Activated gamma-delta T cell treated with anti-CD3 and anti-CD28 coated beads, Interleukin-2, amount 50 U/mL, for 16 hours (primary cell): ENCODE results near the gene FGF11.

Experiments
- DNase-seq: peaks from one replicate; pipeline ENCODE4 v3.0.0-alpha.2; 2020; ENCODE audit warnings: low read depth

Gene FGF11

DNA sequence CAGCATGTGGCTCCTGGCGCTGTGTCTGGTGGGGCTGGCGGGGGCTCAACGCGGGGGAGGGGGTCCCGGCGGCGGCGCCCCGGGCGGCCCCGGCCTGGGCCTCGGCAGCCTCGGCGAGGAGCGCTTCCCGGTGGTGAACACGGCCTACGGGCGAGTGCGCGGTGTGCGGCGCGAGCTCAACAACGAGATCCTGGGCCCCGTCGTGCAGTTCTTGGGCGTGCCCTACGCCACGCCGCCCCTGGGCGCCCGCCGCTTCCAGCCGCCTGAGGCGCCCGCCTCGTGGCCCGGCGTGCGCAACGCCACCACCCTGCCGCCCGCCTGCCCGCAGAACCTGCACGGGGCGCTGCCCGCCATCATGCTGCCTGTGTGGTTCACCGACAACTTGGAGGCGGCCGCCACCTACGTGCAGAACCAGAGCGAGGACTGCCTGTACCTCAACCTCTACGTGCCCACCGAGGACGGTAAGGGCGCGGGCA, 31.0 kb upstream of the FGF11 start:
- no peak for DNase-seq

DNA sequence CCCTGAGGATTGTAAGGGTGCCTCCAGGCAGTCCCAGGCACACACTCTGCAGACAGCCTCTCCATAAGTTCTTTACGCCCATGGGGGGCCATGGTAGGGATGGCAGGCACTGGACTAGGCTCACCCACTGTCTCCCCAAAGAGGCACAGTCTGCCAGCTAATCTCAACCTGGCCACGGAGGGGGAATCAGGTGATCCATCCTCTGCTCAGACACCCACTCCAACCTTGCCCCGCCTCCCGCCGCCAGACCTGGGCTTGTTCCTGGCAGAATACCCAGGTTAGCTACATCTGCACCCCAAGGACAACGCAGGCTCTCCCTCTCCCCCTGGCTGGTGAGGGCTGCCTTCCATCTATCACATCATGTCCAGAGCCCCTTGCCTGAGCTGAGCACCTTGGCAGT, 30.4 kb upstream of the FGF11 start:
- DNase-seq = no peak

DNA sequence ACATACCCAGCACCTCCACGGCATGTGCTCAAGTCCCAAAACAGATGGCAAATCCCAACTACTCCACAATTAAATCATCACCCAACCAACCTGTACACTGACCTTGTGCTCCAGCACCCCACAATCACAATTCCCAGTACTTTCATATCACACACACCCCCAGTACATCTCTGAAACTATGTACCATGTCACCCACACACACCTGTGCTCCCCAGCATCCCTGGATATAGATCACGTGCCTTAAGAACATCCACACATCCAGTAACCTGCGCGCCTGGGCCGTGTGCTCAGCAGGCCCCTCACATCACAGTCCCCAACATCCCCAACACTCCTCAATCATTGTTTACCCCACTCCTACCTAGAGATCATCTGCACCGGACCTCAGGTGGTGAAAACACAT, 29.6 kb upstream of the FGF11 start:
- no peak for DNase-seq

DNA sequence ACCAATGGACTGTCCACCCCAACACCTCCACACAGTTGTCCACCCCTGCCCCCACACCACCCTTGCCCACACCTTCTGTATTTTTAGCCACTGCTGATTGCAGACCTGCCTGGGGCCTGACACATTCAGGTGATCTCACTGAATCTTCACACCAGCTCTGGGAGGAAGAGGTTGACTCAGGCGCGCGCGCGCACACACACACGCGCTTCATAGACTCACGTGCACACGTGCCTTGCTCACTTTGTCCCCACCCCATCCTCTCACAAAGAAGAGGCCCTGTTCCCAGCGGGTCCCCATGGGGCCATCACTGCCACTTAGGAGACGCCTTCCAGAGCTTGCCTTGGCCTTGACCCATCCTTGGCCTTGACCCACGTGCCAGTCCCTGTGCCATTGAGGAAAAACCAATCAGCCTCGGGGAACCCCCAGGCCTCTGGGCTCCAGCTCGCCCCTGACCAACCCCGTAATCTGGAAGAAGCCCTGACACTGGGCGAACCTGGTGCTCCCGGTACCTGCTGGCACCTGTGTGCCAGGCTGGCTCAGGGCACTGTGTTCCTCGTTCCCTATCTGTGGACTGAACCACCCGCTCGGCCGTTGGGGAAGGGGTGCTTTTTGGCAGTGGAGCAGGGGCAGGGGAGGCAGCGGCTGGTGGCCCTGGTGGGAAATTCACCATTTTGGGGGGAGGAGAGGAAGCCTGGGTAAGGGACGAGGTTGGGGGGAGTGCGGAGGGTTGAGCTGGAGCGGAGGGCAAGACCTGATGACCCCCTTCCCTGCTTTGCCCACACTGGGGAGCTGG, 28.5 kb upstream of the FGF11 start:
- no peak for DNase-seq

DNA sequence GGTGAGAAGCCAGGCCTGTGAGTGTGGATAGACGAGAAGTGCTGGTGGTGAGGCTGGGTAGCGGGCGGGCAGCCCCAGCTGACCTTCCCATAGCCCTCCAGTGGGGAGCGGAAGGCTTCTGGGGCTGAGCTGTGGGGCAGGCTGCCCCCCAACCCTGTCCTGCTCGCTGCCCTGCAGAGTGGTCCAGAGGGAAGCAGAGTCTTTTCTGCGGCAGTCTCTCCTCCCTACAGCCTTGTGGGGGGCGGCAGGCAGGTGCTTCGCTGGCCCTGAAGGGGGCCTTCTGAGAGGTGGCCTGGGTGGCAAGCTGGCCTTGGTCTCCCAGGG, 27.9 kb upstream of the FGF11 start:
- DNase-seq = no peak

DNA sequence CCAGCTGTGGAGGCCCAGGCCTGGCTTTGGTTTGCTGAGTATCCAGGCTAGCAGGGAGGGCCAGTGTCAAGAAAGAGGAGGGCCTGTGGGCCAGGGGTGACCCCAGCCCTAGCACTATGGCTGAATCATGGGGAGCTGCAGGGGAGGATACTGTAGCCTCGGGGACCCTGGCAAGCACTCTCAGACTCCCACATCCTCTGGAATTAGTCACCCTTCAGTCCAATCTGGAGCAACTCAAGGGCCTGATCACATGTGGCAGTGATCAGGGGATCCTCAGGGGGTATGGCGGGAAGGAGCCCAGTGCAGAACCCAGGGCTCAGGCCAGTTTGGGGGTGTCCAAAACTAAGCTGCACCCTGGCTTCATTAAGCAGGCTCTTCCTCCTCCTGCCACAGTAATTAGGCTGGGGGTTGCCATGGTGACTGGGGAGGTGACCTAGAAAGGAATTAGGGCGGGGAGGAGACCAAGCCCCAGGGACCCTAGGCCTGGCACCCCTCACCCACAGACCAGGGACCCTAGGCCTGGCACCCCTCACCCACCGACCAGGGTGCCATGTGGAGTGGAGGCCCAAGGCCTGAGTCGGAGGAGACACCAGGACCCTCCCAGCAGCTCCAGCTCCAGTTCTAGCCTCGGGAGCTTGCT, 25.8 kb upstream of the FGF11 start:
- no peak for DNase-seq

DNA sequence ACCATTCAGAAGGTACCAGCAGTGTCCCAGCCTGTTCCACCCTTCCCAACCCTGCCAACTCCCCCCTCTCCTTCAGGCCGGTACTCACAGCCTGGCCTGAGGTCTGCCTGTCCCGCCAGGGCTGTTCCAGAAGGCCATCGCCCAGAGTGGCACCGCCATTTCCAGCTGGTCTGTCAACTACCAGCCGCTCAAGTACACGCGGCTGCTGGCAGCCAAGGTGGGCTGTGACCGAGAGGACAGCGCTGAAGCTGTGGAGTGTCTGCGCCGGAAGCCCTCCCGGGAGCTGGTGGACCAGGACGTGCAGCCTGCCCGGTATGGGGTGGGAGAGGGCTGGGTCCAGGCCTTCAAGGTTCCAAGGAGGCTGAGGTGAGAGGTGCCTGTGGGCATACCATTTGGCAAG, 24.5 kb upstream of the FGF11 start:
- no peak for DNase-seq

DNA sequence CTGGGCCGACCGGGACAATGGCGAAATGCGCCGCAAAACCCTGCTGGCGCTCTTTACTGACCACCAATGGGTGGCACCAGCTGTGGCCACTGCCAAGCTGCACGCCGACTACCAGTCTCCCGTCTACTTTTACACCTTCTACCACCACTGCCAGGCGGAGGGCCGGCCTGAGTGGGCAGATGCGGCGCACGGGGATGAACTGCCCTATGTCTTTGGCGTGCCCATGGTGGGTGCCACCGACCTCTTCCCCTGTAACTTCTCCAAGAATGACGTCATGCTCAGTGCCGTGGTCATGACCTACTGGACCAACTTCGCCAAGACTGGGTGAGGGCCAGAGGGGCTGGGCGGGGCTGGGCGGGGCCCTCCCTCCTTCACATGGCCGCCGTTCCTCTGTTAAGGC, 23.5 kb upstream of the FGF11 start:
- no peak for DNase-seq

DNA sequence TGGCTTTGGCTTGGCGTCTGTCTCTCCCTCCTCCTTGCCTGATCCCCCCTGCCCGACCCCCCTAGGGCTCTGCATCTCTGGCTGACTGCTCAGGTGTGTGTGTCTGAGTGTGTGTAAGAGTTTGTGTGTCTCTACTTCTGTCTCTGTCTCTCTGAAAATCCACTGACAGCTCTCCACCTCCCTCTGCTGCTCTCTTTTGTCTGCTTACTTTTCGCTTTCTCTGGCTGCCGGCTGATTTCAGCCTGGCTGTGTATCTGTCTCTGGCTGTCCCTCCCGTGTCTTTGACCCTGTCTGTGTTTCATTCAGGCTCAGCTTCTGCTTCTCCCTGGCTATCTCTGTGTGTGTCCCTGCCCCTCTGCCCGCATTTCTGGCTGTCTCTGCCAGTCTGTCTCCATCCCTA, 23.0 kb upstream of the FGF11 start:
- DNase-seq = no peak

DNA sequence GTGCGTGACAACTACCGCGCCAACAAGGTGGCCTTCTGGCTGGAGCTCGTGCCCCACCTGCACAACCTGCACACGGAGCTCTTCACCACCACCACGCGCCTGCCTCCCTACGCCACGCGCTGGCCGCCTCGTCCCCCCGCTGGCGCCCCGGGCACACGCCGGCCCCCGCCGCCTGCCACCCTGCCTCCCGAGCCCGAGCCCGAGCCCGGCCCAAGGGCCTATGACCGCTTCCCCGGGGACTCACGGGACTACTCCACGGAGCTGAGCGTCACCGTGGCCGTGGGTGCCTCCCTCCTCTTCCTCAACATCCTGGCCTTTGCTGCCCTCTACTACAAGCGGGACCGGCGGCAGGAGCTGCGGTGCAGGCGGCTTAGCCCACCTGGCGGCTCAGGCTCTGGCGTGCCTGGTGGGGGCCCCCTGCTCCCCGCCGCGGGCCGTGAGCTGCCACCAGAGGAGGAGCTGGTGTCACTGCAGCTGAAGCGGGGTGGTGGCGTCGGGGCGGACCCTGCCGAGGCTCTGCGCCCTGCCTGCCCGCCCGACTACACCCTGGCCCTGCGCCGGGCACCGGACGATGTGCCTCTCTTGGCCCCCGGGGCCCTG, 22.2 kb upstream of the FGF11 start:
- DNase-seq = no peak

DNA sequence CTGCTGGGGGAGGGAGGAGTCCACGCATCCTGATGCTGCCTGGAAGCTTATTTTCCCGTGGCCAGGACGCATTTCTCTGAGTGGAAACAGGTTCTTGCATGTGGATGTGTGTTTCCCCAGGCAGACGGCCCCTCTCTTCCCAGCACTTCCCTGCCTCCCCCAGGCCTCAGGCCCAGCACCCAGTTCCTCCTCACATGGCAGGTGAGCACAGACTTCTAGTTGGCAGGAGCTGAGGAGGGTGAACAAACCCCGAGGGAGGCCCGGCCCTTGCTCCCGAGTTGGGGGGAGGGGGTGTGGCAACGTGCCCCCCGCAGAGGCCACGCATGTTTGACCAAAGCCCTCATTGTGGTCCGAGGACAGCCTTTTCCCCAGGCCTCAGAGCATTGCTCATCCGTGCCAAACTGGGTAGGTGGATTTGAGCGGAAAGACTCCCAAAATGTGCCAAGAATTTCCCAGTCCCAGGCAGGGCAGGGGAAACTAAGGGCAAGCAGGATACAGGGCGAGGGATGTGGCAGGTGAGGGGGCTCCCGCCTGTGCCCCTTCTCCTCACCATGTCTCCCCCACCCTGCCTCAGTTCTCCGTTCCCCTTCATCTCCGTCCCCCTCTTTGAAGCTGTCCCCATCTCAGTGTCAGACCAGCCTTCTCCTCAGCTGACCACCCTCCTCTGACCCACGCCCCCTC, 20.7 kb upstream of the FGF11 start:
- DNase-seq = no peak

DNA sequence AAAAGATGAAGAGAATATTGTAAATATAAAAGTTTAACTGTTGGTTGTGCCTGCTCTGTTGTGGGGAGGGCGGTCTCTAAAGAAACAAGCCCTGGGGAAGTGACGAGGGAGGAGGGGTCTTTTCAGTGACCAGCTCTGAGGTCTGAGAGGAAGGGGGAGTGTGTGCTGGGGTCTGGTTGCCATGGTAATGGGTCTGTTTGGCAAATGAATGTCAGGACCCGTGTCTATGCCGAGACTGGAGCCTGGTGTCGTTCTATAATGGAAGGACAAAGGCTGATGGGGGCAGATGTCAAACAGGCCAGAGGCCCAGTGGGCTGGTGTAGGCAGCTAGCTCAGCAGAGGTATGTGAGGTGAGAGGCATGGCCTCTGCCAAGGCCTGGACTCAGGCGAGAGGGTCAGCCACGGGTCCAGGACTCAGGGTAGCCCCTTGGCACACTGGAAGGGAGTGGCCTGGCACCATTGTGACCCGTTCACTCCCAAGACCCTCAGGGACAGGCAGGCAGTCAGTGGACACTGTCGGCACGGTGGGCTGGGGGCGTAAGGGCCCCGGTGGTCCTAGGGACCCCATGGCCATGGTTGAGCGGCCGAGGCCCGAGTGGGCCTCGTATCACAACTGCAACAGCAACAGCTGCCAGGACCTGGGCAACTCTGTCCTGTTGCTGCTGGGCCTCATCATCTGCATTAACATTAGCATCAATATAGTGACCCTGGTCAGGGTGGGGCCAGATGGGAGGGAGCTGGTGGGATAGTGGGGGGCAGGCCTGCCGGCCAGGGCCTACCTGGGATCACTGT, 19.3 kb upstream of the FGF11 start, which contains the start of gene SPEM1:
SPEM1 (plus strand) TSS at position 506 of the 792 bp plus-strand sequence; CDS start at position 567, 61 bp downstream.
- DNase-seq = no peak

DNA sequence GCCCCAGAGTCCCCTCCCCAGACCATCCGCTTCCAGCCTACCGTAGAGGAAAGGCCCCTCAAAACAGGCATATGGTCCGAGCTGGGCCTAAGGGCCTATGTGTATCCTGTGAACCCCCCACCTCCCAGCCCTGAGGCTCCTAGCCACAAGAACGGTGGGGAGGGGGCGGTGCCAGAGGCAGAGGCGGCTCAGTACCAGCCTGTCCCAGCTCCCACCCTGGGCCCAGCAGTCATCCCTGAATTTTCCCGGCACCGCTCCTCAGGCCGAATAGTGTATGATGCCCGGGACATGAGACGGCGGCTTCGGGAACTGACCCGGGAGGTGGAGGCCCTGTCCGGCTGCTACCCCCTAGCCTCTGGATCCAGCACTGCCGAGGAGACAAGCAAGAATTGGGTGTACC, 18.1 kb upstream of the FGF11 start:
- no peak for DNase-seq

DNA sequence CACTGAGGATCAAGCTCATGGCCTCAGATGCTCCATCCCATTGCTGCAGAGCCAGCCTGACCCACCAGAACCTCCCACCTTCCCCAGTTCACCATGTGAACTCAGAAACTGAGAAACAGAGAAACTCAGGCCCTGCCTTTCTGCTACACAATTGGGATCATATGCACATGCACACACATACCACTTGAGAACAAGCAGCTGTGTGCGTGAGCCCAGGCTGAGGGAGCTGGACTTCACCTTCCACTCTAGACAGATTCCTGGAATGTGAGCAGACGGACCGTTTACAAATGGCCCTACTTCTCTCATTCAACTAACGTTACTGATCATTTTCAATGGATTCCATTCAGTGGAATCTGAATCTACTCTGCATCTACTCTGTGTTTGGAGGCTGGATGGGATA, 15.6 kb upstream of the FGF11 start:
- DNase-seq = no peak

DNA sequence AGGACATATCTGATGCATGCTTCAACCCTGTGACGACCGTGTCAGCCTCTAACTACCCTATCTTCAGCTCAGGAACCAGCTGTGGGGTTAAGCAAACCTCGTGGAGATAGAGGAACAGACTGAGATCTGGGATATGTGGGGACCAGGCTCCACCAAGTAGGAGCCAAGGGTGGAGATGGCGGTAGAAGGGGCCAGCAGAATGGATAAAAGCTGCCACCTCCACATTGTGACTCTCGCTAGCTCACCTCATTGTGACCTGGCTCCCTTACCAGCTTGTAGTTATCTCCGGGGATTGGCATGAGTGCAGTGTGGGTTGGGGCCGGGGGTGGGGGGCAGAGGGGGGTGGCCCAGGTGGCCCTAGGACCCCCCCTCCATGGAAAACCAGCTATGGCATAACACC, 14.0 kb upstream of the FGF11 start, which contains the start of gene SPEM2:
SPEM2 (plus strand) TSS at position 301 of the 400 bp plus-strand sequence; CDS start at position 374, 73 bp downstream.
- DNase-seq = no peak

DNA sequence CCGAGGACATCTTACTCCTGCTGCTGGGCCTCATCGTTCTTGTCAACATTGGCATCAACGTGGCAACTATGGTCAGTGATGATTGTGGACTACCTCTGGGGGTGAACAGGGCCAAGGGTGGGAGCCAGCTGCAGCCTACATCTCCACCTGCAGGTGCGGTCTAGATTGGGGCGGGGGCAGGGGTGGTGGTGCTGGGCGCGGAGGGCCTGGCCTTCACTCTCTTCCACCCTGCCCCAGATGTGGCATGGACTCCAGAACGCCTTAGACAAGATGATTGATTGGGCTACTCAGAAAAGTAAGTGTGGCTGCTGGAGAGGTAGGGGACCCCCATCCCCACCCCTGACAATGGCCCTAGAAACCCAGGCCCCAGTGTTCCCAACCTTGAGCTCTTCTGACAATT, 13.6 kb upstream of the FGF11 start:
- DNase-seq = no peak

DNA sequence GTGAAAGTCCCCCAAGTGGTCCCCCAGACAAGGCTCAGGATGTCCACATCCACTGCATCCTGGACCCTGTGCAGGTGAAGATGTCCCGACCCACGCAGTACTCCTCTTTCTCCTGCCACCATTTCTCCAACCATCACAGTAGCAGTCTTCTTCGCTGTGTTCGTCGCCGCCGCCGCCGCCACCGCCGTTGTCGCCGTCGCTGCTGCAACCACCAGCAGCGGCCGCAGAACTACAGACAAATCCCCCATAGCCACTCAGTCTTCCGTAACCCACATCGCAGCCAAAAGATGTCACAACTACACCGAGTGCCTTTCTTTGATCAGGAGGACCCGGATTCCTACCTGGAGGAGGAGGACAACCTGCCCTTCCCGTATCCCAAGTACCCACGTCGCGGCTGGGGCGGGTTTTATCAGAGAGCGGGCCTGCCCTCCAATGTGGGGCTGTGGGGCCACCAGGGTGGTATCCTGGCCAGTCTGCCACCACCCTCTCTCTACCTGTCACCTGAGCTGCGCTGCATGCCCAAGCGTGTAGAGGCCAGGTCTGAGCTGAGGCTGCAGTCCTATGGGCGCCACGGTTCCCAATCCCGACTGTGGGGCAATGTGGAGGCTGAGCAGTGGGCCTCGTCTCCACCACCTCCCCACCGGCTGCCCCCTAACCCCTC, 13.0 kb upstream of the FGF11 start:
- no peak for DNase-seq

DNA sequence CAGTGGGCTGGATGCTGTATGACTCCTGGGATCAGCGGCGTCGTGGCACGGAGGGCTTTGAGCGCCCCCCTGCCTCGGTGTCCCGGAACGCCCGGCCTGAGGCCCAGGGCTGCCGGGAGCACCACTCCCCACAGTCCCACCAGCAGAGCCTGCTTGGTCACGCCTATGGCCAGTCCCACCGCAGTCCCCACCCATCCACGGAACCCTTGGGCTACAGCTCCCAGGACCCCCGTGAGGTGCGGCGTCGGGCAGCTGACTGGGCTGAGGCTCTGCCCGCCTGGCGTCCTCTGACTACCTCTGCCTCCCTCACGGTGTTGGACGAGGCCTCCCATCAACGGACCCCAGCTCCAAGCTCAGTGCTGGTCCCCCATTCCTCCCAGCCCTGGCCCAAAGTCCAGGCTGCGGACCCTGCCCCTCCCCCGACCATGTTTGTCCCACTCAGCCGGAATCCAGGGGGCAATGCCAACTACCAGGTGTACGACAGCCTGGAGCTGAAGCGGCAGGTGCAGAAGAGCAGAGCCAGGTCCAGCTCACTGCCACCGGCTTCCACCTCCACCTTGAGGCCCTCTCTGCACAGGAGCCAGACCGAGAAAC, 12.3 kb upstream of the FGF11 start:
- no peak for DNase-seq

DNA sequence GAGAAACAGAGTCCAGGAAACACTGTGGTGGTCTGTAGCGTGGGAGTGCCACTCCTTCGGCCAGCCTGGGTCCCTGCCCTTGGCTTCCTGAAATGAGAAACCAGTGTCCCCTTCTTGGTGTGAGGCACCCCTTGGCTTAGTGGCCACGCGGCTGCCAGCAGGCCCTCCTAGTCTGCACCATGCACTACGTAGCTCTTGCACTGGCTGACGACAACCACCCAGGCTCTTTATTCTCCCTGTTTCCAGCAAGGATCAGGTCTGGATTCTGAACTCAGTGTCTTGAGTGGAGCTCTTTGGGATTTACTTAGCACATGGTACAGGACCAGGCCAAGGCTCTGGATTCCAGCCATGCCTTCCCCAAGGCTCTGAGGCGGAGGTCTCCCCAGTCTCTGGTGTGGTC, 11.8 kb upstream of the FGF11 start:
- no peak for DNase-seq

DNA sequence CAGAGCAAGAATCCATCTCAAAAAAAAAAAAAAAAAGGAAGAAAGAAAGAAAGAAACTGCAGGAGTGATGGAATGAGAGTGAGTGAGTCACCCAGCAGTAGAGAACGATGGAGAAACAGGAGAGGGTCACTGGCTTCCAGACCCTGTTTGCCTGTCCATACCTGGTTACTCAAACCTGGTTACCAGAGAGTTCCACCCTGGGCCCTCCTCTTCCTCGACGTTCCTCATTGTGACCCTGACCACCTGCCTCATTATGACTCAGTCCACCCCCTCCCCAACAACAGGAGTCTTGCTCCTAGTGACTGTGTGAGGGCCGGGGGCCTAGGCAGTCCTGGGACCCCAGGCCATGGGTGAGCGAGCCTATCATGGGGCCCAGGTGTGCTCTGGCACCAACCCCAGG, 10.8 kb upstream of the FGF11 start, which contains the start of gene SPEM3:
SPEM3 (plus strand) TSS at position 301 of the 400 bp plus-strand sequence; CDS start at position 347, 46 bp downstream.
- DNase-seq = no peak

DNA sequence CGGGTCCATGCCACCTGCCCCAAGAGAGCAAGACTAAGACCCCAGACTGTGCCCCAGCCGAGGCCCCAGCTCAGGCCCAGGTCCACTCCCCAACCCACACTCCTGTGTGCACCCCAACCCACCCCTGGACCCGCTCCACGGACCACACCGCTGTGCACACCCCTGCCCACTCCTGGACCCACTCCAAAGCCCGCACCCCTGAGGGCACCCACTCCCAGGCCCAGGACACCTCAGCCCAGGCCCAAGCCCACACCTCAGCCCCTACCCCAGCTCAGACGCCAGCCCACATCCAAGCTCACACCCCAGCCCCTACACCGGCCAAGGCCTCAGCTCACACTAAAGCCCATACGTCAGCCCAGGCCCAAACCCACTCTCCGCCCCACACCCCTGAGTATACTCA, 9.6 kb upstream of the FGF11 start:
- no peak for DNase-seq
